HG02885 (cell line): Measurements from ENCODE around the gene HEY2.
"Not testable (repeated sequence)": the region's sequence is repeated elsewhere in the genome, so short reads cannot be mapped to it uniquely, and the experiment has no call there.

ENCODE experiments used
- ATAC-seq: cut with Tn5 transposase; IDR thresholded peaks from one replicate; pipeline ENCODE4 v1.9.1; 2021; ENCODE audit warnings: mild to moderate bottlenecking; ENCODE audit not compliant: unreplicated experiment, poor library complexity

HEY2 gene

DNA sequence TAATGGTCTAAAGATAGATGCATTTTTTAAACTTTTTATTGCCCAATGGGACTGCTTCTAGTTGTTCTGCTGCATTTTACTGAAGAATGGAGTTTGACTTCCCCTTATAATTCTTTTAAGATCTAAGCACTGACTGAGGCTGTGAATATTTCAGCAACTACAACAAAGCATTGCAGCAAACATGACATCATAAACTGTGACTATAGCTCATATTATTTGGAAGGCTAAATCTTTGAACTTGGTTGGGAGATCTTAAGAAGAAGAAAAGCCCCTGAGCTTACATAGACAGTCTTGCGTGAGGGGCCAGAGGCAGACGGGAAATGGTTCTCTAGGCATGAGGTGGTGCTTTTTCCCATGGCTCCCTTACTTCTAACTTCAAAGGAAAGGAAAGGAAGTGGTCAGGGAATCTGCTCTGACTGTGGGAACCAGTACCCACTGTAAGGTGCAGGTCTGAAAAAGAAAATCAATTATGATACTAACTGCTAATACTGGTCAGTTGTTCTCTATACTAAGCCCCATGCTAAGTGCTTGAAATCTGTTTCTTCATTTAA lies 14.8 kb downstream of the HEY2 start:
- ATAC-seq: no peak

DNA sequence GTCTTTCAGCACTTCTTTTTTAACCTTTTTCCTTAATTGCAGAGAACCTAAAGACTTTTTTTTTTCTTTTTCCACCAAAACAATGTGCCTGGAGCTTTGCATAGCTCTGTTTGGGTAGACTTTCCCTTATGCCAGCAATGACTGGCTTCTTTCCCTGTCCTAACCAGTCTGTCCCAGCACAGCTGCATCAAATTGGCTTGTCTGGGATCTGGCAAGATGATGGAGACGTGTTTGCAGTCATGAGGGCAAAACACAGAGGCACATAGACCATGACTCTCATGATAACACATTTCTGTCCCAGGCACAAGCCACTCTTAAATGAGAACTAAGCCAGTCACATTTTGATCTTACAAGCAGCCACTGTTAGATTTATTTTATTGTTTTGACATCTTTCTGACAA lies 16.5 kb downstream of the HEY2 start:
- no peak for ATAC-seq

DNA sequence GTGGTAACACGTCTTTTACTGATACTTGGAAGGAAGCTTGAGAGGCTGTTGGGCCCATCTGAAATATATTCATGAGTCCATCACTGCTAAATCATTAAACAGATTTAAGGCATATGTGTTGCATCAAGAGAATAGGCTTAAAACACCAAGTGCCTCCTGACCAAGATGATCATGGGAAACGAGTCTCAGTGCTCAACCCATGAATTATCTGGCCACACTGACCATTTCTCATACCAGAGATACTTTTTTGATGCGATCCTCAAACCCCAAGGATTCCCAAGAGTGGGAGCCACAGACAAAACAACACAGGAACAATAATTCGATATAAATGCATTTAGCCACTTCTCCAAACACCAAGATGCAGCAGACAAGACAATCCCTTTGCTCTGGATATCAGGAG lies 17.2 kb downstream of the HEY2 start:
- ATAC-seq: no peak

DNA sequence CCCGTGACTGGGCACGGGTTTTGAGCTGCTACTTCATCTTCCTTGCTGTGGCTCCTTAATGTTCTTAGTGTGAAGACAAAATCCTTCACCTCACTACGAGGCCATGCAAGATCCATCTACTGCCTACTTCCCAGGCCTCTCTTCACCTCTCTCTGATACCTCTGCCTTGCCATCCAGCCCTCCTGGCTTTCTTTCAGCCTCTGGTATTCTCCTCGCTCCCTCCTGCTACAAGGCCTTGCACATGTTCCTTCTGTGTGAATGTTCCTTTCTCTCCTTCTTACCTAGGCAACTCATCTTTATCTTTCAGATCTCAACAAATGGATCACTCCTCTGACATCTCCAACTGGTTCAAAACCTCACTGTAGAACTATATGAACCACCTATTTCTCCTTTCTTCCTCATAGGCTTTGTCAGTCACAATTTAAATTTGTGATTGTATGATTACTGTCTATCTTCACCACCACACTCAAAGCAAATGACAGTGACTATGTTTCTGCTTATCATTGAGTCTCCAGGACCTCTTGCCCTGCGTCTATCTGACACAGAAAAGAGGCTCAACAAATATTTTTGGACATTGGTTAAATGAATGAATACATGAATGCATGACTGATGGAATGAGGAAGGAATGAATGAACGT lies 19.8 kb downstream of the HEY2 start:
- no peak for ATAC-seq

DNA sequence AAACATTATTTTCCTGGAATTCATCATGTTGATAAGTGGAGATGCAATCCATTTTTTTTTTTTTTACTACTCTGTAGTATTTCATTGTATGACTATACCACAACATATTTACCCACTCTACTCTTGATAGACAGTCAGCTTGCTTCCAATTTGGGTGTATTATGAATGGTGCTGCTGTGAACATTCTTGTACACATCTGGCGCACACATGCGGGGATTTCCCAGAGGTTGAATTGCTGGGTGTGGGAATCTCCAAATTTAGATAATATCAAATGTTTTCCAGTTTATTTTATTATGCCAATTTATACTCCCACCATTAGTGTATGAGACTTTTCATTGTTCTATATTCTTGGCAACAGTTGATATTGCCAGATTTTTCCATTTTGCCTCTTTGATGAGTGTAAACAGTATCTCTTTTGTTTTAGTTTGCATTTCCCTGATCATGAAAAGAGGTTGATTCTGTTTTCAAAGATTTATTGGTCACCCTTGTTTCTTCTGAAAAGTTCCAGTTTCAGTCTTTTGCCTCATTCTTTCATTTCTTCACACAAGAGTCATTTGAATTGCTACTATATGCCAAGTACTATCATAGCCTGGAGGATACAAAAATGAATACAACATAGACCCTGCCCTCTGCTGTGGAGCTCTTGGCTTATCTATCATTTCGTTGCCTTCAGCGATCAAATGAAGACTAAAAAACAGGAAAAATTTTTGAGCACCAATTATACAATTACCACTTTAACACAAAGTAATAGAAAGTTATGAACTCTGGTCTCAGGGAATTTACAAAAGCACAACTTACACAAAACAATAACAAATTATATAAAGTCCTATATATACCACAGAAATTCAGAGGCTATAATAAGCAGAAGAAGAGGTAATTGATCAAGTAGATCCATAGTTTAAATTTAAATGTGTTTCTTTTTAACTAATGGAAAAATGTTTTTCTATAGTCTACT lies 24.2 kb downstream of the HEY2 start:
- peak; percentile 50 for ATAC-seq

DNA sequence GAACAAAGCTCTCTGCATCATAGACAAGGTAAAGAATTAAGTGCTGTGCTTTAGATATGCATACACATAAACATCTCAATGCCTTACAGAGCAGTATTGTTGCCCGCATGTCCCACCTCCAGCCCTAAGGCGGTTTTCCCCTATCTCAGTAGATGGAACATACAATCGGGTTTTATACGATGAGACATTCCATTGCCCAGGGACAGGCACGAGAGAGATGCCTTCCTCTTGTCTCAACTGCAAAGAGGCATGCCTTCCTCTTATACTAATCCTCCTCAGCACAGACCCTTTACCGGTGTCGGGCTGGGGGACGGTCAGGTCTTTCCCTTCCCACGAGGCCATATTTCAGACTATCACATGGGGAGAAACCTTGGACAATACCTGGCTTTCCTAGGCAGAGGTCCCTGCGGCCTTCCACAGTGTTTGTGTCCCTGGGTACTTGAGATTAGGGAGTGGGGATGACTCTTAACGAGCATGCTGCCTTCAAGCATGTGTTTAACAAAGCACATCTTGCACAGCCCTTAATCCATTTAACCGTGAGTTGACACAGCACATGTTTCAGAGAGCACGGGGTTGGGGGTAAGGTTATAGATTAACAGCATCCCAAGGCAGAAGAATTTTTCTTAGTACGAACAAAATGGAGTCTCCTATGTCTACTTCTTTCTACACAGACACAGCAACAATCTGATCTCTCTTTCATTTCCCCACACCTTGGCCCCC lies 26.8 kb downstream of the HEY2 start:
- not testable (repeated sequence) for ATAC-seq

DNA sequence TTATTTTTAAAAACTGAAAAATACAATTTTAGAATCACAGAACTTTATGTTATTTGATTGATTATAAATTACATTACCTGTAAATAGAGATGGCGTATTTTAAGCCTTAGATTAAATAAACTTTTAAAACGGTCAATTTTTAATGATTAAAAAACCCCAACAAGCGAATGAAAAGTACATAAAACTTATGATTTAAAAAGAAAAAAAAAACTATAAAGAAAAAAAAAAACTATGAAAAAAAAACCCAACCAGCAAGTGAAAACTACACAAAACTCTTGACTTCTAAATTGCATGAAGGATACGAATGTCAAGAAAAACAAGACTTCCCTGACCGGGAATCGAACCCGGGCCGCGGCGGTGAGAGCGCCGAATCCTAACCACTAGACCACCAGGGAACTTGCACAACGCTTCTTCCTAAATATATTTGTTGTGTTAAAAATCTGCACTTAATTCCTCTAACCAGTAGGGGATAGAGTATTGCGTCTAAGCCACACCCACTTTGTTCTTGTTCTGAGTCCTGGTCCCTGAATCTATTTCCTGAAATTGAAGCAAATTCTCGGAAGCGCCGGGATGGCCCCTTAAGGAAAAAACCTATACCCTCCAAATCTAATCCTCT lies 30.6 kb downstream of the HEY2 start:
- peak; percentile 80 for ATAC-seq

DNA sequence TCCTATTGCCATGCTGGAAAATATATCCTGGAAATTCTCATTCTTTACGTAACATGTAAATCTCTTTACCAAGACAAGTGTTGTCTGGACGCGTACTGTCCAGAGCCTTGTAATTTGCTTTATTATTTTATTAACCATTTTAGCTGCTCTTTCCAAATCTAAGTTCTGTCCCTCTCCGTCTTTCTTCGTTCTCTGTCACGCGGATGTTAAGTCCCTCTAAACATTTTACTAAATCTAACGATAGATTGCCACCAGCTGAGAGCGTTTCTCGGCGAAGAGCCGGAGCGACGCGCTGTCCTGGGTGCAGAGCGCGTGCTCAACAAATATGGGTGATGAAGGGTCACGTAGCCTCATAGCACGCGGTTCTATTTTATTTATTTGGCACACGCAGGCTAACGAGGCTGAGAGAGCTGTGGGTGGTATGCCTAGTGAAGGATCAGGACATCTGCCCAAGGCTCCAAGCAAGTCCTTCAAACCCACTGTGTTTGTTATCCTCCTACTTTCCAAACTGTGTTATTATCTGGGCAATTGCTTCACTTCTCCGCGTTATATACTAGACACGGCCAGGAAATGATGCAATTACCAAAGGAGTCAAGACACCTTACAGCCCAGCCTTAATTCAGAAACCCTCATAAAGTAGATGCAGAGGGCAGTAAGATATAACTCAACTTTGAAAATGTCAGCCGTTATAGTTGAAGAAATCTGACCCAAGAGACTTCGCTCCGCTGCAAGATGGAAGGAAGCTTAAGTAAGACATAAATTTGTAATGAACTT lies 31.3 kb downstream of the HEY2 start:
- ATAC-seq: peak; percentile 80

DNA sequence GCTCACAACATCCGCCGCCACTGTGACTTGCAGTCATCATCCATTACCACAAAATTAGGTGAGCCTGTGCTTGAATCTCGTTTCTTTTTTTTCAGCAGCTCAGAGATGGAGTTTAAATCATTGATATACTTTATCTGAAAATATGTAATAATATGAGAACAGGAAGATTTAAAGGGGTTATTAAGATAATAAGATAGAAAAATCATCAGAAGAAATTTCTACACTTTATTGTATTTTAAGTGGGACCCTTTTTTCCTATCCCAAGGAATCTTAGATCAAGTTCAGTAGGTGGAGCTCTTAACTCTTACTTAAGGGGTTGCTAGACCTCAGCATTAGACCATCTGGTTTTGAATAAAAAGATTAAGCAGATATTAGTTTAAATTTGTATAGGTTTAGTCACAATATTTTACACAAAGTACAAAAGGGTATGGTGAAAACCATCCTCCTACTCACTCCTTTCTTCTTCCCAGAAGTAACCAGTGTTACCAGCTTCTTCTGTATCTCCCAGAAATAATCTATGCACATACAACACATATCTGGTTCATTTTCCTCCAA lies 32.0 kb downstream of the HEY2 start:
- peak; percentile 40 for ATAC-seq

DNA sequence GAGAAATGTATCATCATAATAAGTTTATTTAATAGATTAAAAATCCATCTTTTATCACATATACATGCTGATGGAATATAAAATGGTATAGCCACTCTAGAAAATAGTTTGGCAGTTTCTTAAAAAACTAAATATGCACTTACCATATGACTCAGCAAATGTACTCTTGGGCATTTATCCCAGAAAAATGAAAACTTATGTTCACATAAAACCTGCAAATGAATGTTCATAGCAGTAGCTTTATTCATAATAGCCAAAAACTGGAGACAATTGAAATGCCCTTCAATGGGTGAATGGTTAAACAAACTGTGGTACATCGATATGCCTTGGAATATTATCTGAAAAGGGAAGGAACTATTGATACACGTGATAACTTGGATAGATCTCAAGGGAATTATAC lies 34.9 kb downstream of the HEY2 start:
- no peak for ATAC-seq

DNA sequence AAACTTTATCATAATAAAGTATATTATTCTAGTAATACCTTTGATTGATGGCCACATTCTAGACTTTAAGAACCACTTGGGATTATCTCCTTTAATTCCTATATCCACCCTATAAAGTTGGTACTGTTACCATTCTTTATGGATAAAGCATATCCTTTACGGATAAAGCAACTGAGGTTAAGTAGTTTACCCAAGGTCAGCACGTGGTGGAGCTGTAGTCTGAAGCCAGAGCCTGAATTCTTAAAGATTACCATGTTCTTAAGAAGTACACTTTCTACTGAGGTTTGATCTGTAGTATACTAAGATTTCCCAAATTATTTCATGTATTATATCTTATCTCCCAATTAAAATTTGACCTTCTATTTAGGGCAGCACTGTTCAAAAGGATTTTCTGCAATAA lies 38.4 kb downstream of the HEY2 start:
- ATAC-seq: no peak

DNA sequence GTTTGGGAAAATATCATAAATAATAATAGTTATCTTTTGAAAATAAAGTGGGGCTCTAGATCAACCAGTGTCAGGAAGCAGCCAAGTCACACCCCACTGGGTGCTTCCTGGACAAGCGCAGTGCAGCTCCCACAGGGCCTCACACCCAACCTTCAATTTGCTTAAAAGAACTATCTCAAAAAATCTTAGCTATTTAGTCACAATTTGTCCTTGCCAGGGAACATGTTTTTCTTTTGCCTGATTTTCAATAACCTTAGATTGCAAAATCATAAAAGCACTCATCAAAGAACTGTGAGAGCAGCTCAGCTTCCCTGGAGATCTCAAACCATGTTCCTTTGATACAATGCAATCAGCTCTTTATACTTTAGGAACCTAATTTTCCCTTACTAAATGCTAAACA lies 39.7 kb downstream of the HEY2 start:
- no peak for ATAC-seq

DNA sequence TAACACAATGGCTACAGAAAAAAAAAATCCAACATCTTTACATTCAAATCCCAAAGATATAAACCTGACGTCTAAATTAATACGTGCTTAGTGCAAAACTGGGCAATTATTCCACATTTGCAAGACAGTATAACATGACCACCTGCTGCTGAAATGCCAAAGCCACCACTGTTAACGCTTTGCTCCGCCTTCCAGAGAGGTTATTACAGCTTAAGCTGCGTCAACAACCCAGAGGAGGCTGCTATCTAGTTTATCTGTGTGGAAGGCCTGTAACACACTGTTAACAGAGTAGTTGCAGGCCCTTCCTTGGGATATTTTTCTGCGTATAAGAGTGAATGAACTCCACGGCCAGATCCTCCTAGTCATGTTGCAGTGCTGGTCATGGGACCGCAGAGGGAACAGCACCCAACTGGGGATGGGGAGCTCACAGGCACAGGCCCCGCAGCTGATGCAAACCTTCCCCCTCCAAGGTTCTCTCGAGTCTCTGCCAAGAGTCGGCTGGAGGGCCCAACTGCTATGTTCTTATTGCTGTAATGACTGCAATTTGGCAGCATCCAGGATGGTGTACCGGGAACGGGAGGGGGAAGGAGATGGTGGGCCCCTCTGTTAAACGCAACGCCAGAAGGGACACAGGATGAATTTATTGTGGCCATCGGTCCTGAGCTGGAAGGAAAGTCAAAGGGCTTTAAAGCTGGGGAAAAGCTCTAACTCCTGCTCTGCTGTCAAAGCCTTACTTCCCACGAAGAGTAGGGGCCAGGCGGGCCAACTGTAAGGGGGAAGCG lies 40.3 kb downstream of the HEY2 start:
- ATAC-seq: peak; percentile 31

DNA sequence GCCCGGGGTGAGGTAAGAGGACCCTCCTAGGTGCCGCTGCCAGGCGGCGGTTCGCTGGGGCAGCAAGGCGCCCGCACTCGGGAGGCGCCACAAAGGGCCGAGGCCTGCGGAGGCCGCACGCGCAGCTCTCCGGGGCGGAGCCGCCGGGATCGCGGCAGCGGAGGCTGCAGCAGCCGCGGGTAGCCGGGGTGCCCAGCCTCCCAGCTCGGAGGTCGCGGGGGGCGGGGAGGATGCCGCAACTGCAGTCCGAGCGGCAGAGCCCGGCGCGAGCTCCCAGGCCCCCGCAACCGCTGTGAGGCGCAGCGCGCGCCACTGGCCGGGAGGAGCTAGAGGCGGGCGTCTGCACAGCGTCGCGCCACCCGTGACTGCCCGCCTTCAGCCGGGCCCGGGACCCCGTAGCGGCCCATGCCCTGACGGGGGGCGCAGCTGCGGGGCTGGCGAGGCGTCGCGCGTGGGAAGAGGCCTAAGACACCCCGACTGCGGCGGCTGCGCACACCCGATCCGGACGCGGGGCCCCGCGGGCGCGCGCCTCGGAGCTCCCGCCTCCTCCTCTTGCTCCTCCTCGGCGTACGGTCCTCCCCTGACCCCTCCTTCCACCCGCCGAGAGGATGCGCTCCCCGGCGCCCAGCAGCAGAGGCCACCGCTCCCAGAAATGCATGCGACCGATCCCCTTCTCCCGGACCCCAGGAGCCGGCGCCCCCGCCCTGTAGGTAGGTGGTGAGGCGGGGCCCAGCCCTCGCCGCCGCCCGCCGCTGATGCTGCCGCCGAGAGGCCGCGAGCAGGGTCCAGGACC lies 41.1 kb downstream of the HEY2 start, which contains the start of gene NCOA7:
Gene NCOA7, plus strand, starts transcription at position 603 of the 793 bp plus-strand sequence. CDS start 24,395 bp downstream, outside the sequence.
- peak; percentile 78 for ATAC-seq

DNA sequence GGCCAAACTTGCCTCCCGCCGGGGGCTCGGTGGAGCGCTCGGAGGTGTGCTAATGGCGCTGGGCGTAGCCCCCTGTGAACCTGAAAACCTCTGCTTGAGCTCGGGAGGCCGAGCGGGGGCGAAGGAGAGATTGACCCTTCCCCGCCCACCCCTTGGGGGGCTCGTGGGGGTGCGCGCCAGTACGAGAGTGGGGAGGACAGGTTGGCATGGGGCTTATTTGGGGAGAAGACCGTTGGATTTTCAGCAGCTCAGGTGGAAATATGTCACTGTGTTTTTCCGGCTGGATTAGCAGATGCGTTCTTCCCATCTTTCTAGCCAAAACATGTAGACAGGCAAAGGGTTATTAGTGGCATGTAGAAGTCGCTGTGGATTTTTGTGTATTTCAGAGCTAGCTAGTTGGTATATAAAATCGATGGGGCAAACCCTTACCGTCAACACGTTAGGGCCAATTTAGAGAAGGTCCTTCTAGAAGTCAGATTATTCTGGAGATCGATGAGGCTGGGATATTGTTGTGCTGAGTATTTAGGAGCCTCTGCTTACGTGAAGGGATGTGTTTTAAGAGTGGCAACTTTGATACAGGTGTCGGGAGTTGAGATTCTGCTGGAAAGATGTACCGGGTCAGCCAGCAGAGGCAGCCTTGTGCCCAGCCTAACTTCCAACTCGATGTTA lies 41.9 kb downstream of the HEY2 start:
- peak; percentile 38 for ATAC-seq

DNA sequence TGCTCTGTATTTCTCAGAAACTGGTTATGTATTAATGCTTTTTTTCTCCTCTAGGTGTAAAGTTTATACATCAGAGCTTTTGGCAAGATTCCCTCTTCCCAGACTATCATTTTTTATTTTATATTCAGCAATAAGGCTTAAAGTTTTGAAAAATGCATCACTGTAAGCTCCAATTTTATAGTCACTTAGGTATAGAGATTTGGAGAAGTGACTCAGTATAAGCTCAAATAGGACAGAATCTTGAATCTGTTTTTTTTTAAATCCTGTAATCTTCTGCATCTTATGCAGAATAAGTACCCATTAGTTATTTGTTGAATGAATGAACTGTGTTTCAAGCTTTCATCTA lies 42.4 kb downstream of the HEY2 start:
- no peak for ATAC-seq

DNA sequence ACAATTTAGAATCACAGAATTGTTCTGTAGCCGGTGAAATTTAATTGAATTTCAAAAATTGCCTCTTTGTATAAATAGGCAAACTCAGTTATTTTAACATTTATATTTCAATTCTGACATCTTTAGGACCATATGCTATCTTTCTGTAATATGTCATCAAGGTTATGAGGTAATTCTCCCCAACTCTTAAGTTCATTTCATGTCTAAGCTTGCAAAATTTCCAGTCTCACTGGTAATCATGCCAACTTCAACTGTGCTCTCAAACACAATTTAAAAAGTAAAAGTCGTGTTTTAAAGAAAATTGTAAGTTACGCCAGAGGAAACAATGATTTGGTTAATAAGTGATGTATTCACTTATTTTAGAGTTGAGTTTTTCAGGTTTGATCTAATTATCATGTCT lies 42.7 kb downstream of the HEY2 start:
- ATAC-seq: no peak
